NT2/D1 (cell line): Measurements from ENCODE around the gene CSGALNACT2.

Experiments used
- SUZ12 ChIP-seq: IDR thresholded peaks from 2 replicates; pipeline ENCODE4 v1.6.1; 2011; ENCODE audit not compliant: insufficient read length, insufficient read depth; ENCODE audit errors: extremely low read depth
- YY1 ChIP-seq: IDR thresholded peaks from 2 replicates; pipeline ENCODE4 v1.6.1; 2011; ENCODE audit not compliant: insufficient read length, insufficient read depth
- ZNF274 ChIP-seq: IDR thresholded peaks from 2 replicates; pipeline ENCODE4 v1.6.1; 2011; ENCODE audit warnings: mild to moderate bottlenecking, low read depth, low read length

GRCh38 chr10:43131256-43131655, 7.0 kb upstream of the CSGALNACT2 start:
- TF ChIP-seq YY1 (no peak), ZNF274 (no peak), SUZ12 (no peak)
